H1 (cell line): ENCODE data around the gene POLR2A. TPM values are rescaled to one million over a fixed set of nuclear protein-coding genes. Genes with fewer than 3 reads are reported as not detected.
A peak's percentile ranks its signal among the peaks of the same experiment; 100 is the strongest.

Experiments used
- CTCF ChIA-PET: fragments of 300-600 bp; sonication (Branson Sonifier 250); formaldehyde crosslinking; loops from one replicate; lab custom pipeline; 2021; ENCODE audit not compliant: partially characterized antibody; lab: Charles Lee
- POLR2A ChIA-PET: fragments of 300-600 bp; sonication (Branson Sonifier 250); formaldehyde crosslinking; loops from one replicate; lab custom pipeline; 2021; ENCODE audit warnings: inconsistent platforms; ENCODE audit not compliant: partially characterized antibody; lab: Charles Lee
- DNase-seq, 2 experiments: peaks; one replicate each; pipeline versions ENCODE4 v3.0.0 to v3.0.0-alpha.2; 2010 to 2022; ENCODE audit warnings: low spot score in 2 of 2, low read depth in 1 of 2, mixed read lengths in 1 of 2
- FAIRE-seq: peaks from 2 replicates; lab custom pipeline; 2011; peaks lifted over from hg19 to GRCh38; lab: Jason Lieb, UNC
- H2AFZ ChIP-seq: 2 replicates; pipeline ENCODE4 v1.8.1; 2012; ENCODE audit warnings: low read length, inconsistent platforms
- H2AK5ac ChIP-seq: 2 replicates; pipeline ENCODE4 v1.6.1; 2013; ENCODE audit warnings: low read depth, low read length
- H2BK120ac ChIP-seq: replicated peaks from 2 replicates; pipeline ENCODE3; 2013; ENCODE audit warnings: low read depth, low read length, inconsistent platforms
- H2BK12ac ChIP-seq: 2 replicates; pipeline ENCODE4 v1.6.1; 2013; ENCODE audit warnings: low read depth, low read length
- H2BK15ac ChIP-seq: 2 replicates; pipeline ENCODE4 v1.6.1; 2013; ENCODE audit warnings: low read length
- H2BK20ac ChIP-seq: 2 replicates; pipeline ENCODE4 v1.6.1; 2013; ENCODE audit warnings: low read length
- H2BK5ac ChIP-seq: 2 replicates; pipeline ENCODE4 v1.6.1; 2013; ENCODE audit warnings: low read depth, low read length
- H3K14ac ChIP-seq: 2 replicates; pipeline ENCODE4 v1.6.1; 2013; ENCODE audit warnings: inconsistent platforms; ENCODE audit not compliant: insufficient read length
- H3K18ac ChIP-seq: 2 replicates; pipeline ENCODE4 v1.6.1; 2013; ENCODE audit warnings: low read length; ENCODE audit errors: extremely low read depth
- H3K23ac ChIP-seq: 2 replicates; pipeline ENCODE4 v1.6.1; 2013; ENCODE audit warnings: inconsistent platforms; ENCODE audit not compliant: insufficient read length
- H3K23me2 ChIP-seq: 2 replicates; pipeline ENCODE4 v1.6.1; 2013; ENCODE audit warnings: low read depth, low read length
- H3K27ac ChIP-seq: 2 replicates; pipeline ENCODE4 v1.6.1; 2011; ENCODE audit warnings: low read depth, low read length, inconsistent platforms
- H3K27me3 ChIP-seq, 4 experiments: replicated peaks in 1 of 4; 1 replicate in 1 of 4; 2 replicates in 3 of 4; pipeline versions ENCODE4 v1.6.1 to v1.8.1; 2011 to 2013; ENCODE audit warnings: low read length in 3 of 4, mild to moderate bottlenecking in 3 of 4, inconsistent platforms in 2 of 4, mixed read lengths in 2 of 4, moderate library complexity in 1 of 4; ENCODE audit not compliant: control insufficient read depth in 3 of 4, insufficient read depth in 3 of 4; ENCODE audit errors: extremely low read depth in 1 of 4
- H3K36me3 ChIP-seq, 4 experiments: 2 replicates each; pipeline versions ENCODE4 v1.6.1 to v1.8.1; 2011 to 2013; ENCODE audit warnings: mild to moderate bottlenecking in 4 of 4, low read length in 3 of 4, moderate library complexity in 2 of 4, control low read depth in 1 of 4, inconsistent platforms in 1 of 4; ENCODE audit not compliant: insufficient read depth in 4 of 4, control insufficient read depth in 2 of 4
- H3K4ac ChIP-seq: replicated peaks from 2 replicates; pipeline ENCODE3; 2013; ENCODE audit warnings: low read length, low read depth, mixed read lengths, inconsistent platforms; ENCODE audit not compliant: insufficient read length
- H3K4me1 ChIP-seq, 4 experiments: replicated peaks in 1 of 4; 1 replicate in 1 of 4; 2 replicates in 3 of 4; pipeline versions ENCODE4 v1.6.1 to v1.8.1; 2011 to 2013; ENCODE audit warnings: low read length in 3 of 4, inconsistent platforms in 2 of 4, mixed read lengths in 1 of 4; ENCODE audit not compliant: insufficient read depth in 4 of 4, control insufficient read depth in 3 of 4
- H3K4me2 ChIP-seq, 2 experiments: 2 replicates each; pipeline versions ENCODE4 v1.6.1 to v1.8.1; 2011 to 2013; ENCODE audit warnings: low read depth in 2 of 2, low read length in 2 of 2, control low read depth in 1 of 2, inconsistent platforms in 1 of 2, mild to moderate bottlenecking in 1 of 2; ENCODE audit not compliant: insufficient read depth in 1 of 2
- H3K4me3 ChIP-seq, 4 experiments: fragments of 200-600, 300-600 bp in 1 of 4; sonication (generic), shearing (Covaris generic), sonication (Bioruptor Twin) in 1 of 4; 2 replicates each; pipeline versions ENCODE4 v1.5.1 to v1.8.1; 2011 to 2016; ENCODE audit warnings: low read length in 4 of 4, low read depth in 3 of 4, control low read depth in 2 of 4, inconsistent platforms in 2 of 4, mild to moderate bottlenecking in 2 of 4, mixed read lengths in 1 of 4, moderate library complexity in 1 of 4; ENCODE audit not compliant: insufficient read depth in 2 of 4; ENCODE audit errors: extremely low read depth in 1 of 4
- H3K56ac ChIP-seq: replicated peaks from 2 replicates; pipeline ENCODE3; 2013; ENCODE audit warnings: low read depth, mild to moderate bottlenecking, mixed read lengths, low read length, inconsistent platforms; ENCODE audit not compliant: insufficient read length
- H3K79me1 ChIP-seq: 2 replicates; pipeline ENCODE4 v1.6.1; 2013; ENCODE audit warnings: low read depth, low read length, control low read depth
- H3K79me2 ChIP-seq, 2 experiments: 2 replicates each; pipeline versions ENCODE4 v1.6.1 to v1.8.1; 2012 to 2013; ENCODE audit warnings: low read length in 2 of 2, mild to moderate bottlenecking in 2 of 2, inconsistent platforms in 1 of 2; ENCODE audit not compliant: insufficient read depth in 2 of 2, control insufficient read depth in 1 of 2
- H3K9ac ChIP-seq, 4 experiments: replicated peaks in 1 of 4; 1 replicate in 1 of 4; 2 replicates in 3 of 4; pipeline versions ENCODE4 v1.6.1 to v1.8.1; 2011 to 2013; ENCODE audit warnings: low read depth in 3 of 4, low read length in 3 of 4, control low read depth in 2 of 4, mild to moderate bottlenecking in 2 of 4, moderate library complexity in 2 of 4, inconsistent platforms in 1 of 4; ENCODE audit errors: extremely low read depth in 1 of 4
- H3K9me3 ChIP-seq, 2 experiments: 2 replicates each; pipeline versions ENCODE4 v1.6.1 to v1.8.1; 2012 to 2013; ENCODE audit warnings: mild to moderate bottlenecking in 2 of 2, moderate library complexity in 2 of 2, control low read depth in 1 of 2, inconsistent platforms in 1 of 2, low read depth in 1 of 2, low read length in 1 of 2, mixed read lengths in 1 of 2; ENCODE audit not compliant: insufficient read depth in 2 of 2
- H4K20me1 ChIP-seq, 2 experiments: replicated peaks in 1 of 2; 2 replicates each; pipeline versions ENCODE3 to v1.8.1; 2011 to 2013; ENCODE audit warnings: inconsistent platforms in 2 of 2, low read length in 2 of 2, mild to moderate bottlenecking in 1 of 2; ENCODE audit not compliant: insufficient read depth in 2 of 2, control insufficient read depth in 1 of 2
- H4K5ac ChIP-seq: 2 replicates; pipeline ENCODE4 v1.6.1; 2013; ENCODE audit warnings: low read length, low read depth, mixed read lengths, inconsistent platforms; ENCODE audit not compliant: insufficient read length
- H4K8ac ChIP-seq: 2 replicates; pipeline ENCODE4 v1.8.0; 2013; ENCODE audit warnings: mild to moderate bottlenecking, moderate library complexity, low read length, inconsistent platforms; ENCODE audit not compliant: insufficient read depth; ENCODE audit errors: extremely low read depth
- H4K91ac ChIP-seq: replicated peaks from 2 replicates; pipeline ENCODE3; 2013; ENCODE audit warnings: low read length, mixed read lengths, inconsistent platforms; ENCODE audit not compliant: insufficient read length
- CHD2 ChIP-seq: IDR thresholded peaks from 2 replicates; pipeline ENCODE4 v1.6.1; 2012; ENCODE audit warnings: low read length, improper control_type of control experiment
- EZH2 ChIP-seq: fragments of 200-600 bp; sonication (generic); IDR thresholded peaks from 2 replicates; pipeline ENCODE4 v1.7.1; 2012; ENCODE audit warnings: low read depth, mild to moderate bottlenecking, moderate library complexity, low read length, inconsistent platforms; ENCODE audit not compliant: severe bottlenecking
- MAFK ChIP-seq: IDR thresholded peaks from 2 replicates; pipeline ENCODE4 v1.6.1; 2012; ENCODE audit warnings: low read depth, mild to moderate bottlenecking, improper control_type of control experiment, low read length
- RNF2 ChIP-seq: fragments of 200-900, 300-1000 bp; sonication (generic); IDR thresholded peaks from 2 replicates; pipeline ENCODE4 v1.7.1; 2016; ENCODE audit warnings: borderline replicate concordance, low read depth, mild to moderate bottlenecking, antibody characterized with exemption, low read length; ENCODE audit not compliant: poor library complexity, severe bottlenecking; ENCODE audit errors: missing control alignments
- WGBS, 2 experiments: shearing (Covaris generic) in 1 of 2; methylation state at CpG; one replicate each; pipeline versions ENCODE4 v1.1.6 to v1.1.7; 2013 to 2015; ENCODE audit warnings: low lambda C conversion rate in 2 of 2, mixed read lengths in 2 of 2, inconsistent platforms in 1 of 2, low coverage in 1 of 2, missing lambda C conversion rate in 1 of 2; ENCODE audit not compliant: insufficient replicate concordance in 2 of 2, insufficient coverage in 1 of 2, insufficient read length in 1 of 2; ENCODE audit errors: extremely low coverage in 1 of 2, missing lambda C conversion rate in 1 of 2; 5-methylcytosine and 5-hydroxymethylcytosine counted together
- polyA plus RNA-seq, 7 experiments: library from polyadenylated mRNA; depleted of rRNA in 3 of 7; stranded (reverse) in 5 of 7; unstranded in 2 of 7; fragments of >200 nt in 5 of 7; fragments of 200-250 nt in 2 of 7; gene quantifications; 1 replicate in 5 of 7; 2 replicates in 1 of 7; 4 replicates in 1 of 7; pipeline versions ENCODE4 v1.2.1 to v1.2.3, GENCODE V29; 2011 to 2013; ENCODE audit warnings: missing spikeins in 2 of 7, mixed read lengths in 2 of 7
- total RNA-seq: library from RNA; stranded (reverse); fragmentation: NEBNext Ultra II Directional; extraction: Animal tissue kit (Norgen Biotek cat#: 25700); gene quantifications from 2 replicates; pipeline ENCODE4 v1.2.1, GENCODE V29; 2021

POLR2A gene
- total and polyA plus RNA-seq, 2 of the 8 experiments (the other 6 are each of a cell fraction or from before 2014, with no cell fraction given): 26.8 to 150 TPM

- no peaks in the 10 kb centered on the region; a peak in 1 of 7 replicates for H3K27me3 ChIP-seq
- H3K27ac ChIP-seq: no peak overlapping the region
- H3K18ac ChIP-seq: no peak overlapping the region
- FAIRE-seq: no peak
- H4K91ac ChIP-seq: no peak overlapping the region
- H2AK5ac ChIP-seq: no peak overlapping the region
- no peak overlapping the region for H3K56ac ChIP-seq
- ChIA-PET POLR2A (interaction anchor here (0.9 to 14.3 kb wide), 8 partner anchors 10 to 113 kb away, joined by 3 to 339 read pairs (median 6); partner anchors contain the start of genes CHRNB1, FGF11, NLGN2 and PLSCR3), CTCF (interaction anchor here (0.9 to 3.3 kb wide), 10 partner anchors 10 to 119 kb away, joined by 3 to 17 read pairs (median 4); partner anchors contain the start of gene TMEM102)
- H3K9me3 ChIP-seq: no peaks in the 10 kb centered on the region
- H3K14ac ChIP-seq: no peak overlapping the region
- H4K20me1 ChIP-seq: peaks cover 0 to 5% of the 10 kb centered on the region in 2 experiments
- no peak overlapping the region for H4K5ac ChIP-seq
- H3K9ac ChIP-seq: no peak overlapping the region; a peak in 1 of 7 replicates
- no peak overlapping the region for H3K4me3 ChIP-seq
- WGBS, 2 experiments: 92% methylated on average over 15 of the region's 15 CpGs; no CpG with 5 or more reads in 1 of the 2 experiments
- H3K79me1 ChIP-seq: peaks cover 12% of the 10 kb centered on the region
- peaks cover 2 to 18% (median 15%) of the 10 kb centered on the region in 4 experiments for H3K4me1 ChIP-seq
- H2BK120ac ChIP-seq: no peak overlapping the region
- no peaks in the 10 kb centered on the region for H3K36me3 ChIP-seq
- peak overlapping the region; percentile 66; the same call in 1 of the 2 replicates for H2BK5ac ChIP-seq
- H3K4me2 ChIP-seq: no peak overlapping the region
- peaks cover 0 to 31% of the 10 kb centered on the region in 2 experiments; a peak in 2 of 4 replicates for H3K79me2 ChIP-seq
- H2BK15ac ChIP-seq: no peak overlapping the region
- peaks cover 11% of the 10 kb centered on the region for H3K23me2 ChIP-seq
- DNase-seq: no peak
- H2AFZ ChIP-seq: no peak overlapping the region
- H4K8ac ChIP-seq: no peak overlapping the region
- no peak overlapping the region for H3K4ac ChIP-seq
- no peak overlapping the region for H3K23ac ChIP-seq
- H2BK12ac ChIP-seq: no peak overlapping the region
- no peak overlapping the region for H2BK20ac ChIP-seq
- TF ChIP-seq RNF2: no peak
- no peak for TF ChIP-seq CHD2
- no peak for TF ChIP-seq MAFK
- no peak for TF ChIP-seq EZH2
Observed at GRCh38 chr17:7475764-7476422, 8.3 kb upstream of the POLR2A start.
